NOMO-1 (cell line): ENCODE results near the gene SORCS2.

ENCODE experiments used
- DNase-seq, 2 experiments: peaks; one replicate each; lab custom pipeline; 2025; ENCODE audit not compliant: unreplicated experiment in 2 of 2; lab: John Stamatoyannopoulos, UW

The SORCS2 gene

GRCh38 chr4:7240306-7240705 is 48.0 kb downstream of the SORCS2 start:
- no peak for DNase-seq

GRCh38 chr4:7241597-7242125 is 49.3 kb downstream of the SORCS2 start:
- DNase-seq = no peak

GRCh38 chr4:7242766-7243165 is 50.4 kb downstream of the SORCS2 start:
- no peak for DNase-seq

GRCh38 chr4:7243609-7244330 is 51.4 kb downstream of the SORCS2 start:
- no peak for DNase-seq

GRCh38 chr4:7244331-7244665 is 52.0 kb downstream of the SORCS2 start:
- DNase-seq = no peak

GRCh38 chr4:7244751-7245320 is 52.5 kb downstream of the SORCS2 start:
- DNase-seq = no peak

- DNase-seq = no peak
These were observed 55.2 kb downstream of the SORCS2 start for GRCh38 chr4:7247521-7247920.

- DNase-seq = no peak
These were observed 55.6 kb downstream of the SORCS2 start for GRCh38 chr4:7247946-7248345.

- DNase-seq = no peak
These were observed 56.5 kb downstream of the SORCS2 start for GRCh38 chr4:7248857-7249256.

- no peak for DNase-seq
These were observed 59.0 kb downstream of the SORCS2 start for GRCh38 chr4:7251321-7251720.

GRCh38 chr4:7252051-7252450 is 59.7 kb downstream of the SORCS2 start:
- no peak for DNase-seq

- DNase-seq = peak in 1 of 2 experiments; percentile 1
These were observed 60.4 kb downstream of the SORCS2 start for GRCh38 chr4:7252510-7253340.

- no peak for DNase-seq
These were observed 61.0 kb downstream of the SORCS2 start for GRCh38 chr4:7253341-7253700.

- no peak for DNase-seq
These were observed 61.5 kb downstream of the SORCS2 start for GRCh38 chr4:7253837-7254236.

- DNase-seq = no peak
These were observed 62.6 kb downstream of the SORCS2 start for GRCh38 chr4:7254736-7255487.

- no peak for DNase-seq
These were observed 63.1 kb downstream of the SORCS2 start for GRCh38 chr4:7255488-7255881.

GRCh38 chr4:7255996-7256395 is 63.7 kb downstream of the SORCS2 start:
- DNase-seq = no peak

- DNase-seq = no peak
These were observed 64.9 kb downstream of the SORCS2 start for GRCh38 chr4:7256984-7257810.

GRCh38 chr4:7259039-7259438 is 66.7 kb downstream of the SORCS2 start:
- DNase-seq = no peak

- DNase-seq = no peak
These were observed 68.2 kb downstream of the SORCS2 start for GRCh38 chr4:7260569-7260968.
